ENCODE results near the gene CCDC195. TPM values are rescaled to one million over a fixed set of nuclear protein-coding genes. Genes with fewer than 3 reads are reported as not detected.
A peak's percentile ranks its signal among the peaks of the same experiment; 100 is the strongest.

Gene CCDC195
- total and polyA plus RNA-seq, 2 experiments from 2014 or later, result not detected

- no peaks in the 10 kb centered on the region for H3K36me3 ChIP-seq (ENCODE audit: insufficient read depth)
- Mint-ChIP-seq H3K4me3 (no peak overlapping the region), H3K27ac (no peak overlapping the region), H3K9me3 (peaks cover 18% of the 10 kb centered on the region), H3K36me3 (ENCODE audit: low read depth) (peaks cover 5% of the 10 kb centered on the region; the same call in 2 of the 3 replicates), H3K27me3 (ENCODE audit: insufficient read depth, low read depth, poor library complexity) (peaks cover 2% of the 10 kb centered on the region), H3K4me1 (no peaks in the 10 kb centered on the region)
- H3F3A ChIP-seq (replicated peaks; ENCODE audit: low read depth), result no peaks in the 10 kb centered on the region
- 0 out of 2 replicates have a peak, but pooled peaks cover 5% of the 10 kb centered on the region for H3K9me2 ChIP-seq (ENCODE audit: insufficient read depth)
- H3K4me3 ChIP-seq, result no peak overlapping the region
- TF ChIP-seq POLR2AphosphoS5 (IDR thresholded peaks at IDR 0.05; ENCODE audit: low read depth) (no peak), STAT1 (IDR thresholded peaks at IDR 0.05; ENCODE audit: unreplicated experiment) (no peak), NANOG (IDR thresholded peaks at IDR 0.05; ENCODE audit: borderline replicate concordance) (no peak), CREB1 (CRISPR knock-in tag; IDR thresholded peaks at IDR 0.05; ENCODE audit: low read depth) (no peak), EZH2phosphoT487 (IDR thresholded peaks at IDR 0.05; ENCODE audit: unreplicated experiment) (no peak)
- H3K27me3 ChIP-seq (ENCODE audit: insufficient read depth), result no peaks in the 10 kb centered on the region
- no peaks in the 10 kb centered on the region for H3K79me2 ChIP-seq (replicated peaks; ENCODE audit: insufficient read depth)
- no peaks in the 10 kb centered on the region for H3K4me1 ChIP-seq (ENCODE audit: insufficient read depth)
- H3K4me2 ChIP-seq, result no peak overlapping the region
- no peak overlapping the region for H3K27ac ChIP-seq (ENCODE audit: low read depth)
- DNase-seq (ENCODE audit: low spot score), result no peak
- ATAC-seq, result no peak
- no peak overlapping the region for H2AFZ ChIP-seq
- H4K20me1 ChIP-seq (replicated peaks; ENCODE audit: insufficient read depth), result no peaks in the 10 kb centered on the region
Measured at GRCh38 chr2:224751996-224752698, 36.0 kb upstream of the CCDC195 start.

GRCh38 chr2:224749136-224749535 is 33.0 kb upstream of the CCDC195 start:
- 0 out of 2 replicates have a peak, but pooled peaks cover 5% of the 10 kb centered on the region for H3K9me2 ChIP-seq (ENCODE audit: insufficient read depth)
- peaks cover 1% of the 10 kb centered on the region for H3K27me3 Mint-ChIP-seq (ENCODE audit: insufficient read depth, low read depth, poor library complexity)
- ATAC-seq (peak; percentile 61), DNase-seq (ENCODE audit: low spot score) (peak; percentile 41)
- peaks cover 4% of the 10 kb centered on the region; the same call in 1 of the 3 replicates for H3K9me3 Mint-ChIP-seq
- no peak overlapping the region for H3K27ac Mint-ChIP-seq
- H3K4me1 Mint-ChIP-seq, result no peaks in the 10 kb centered on the region
- no peaks in the 10 kb centered on the region for H4K20me1 ChIP-seq (replicated peaks; ENCODE audit: insufficient read depth)
- H3K27me3 ChIP-seq (ENCODE audit: insufficient read depth), result no peaks in the 10 kb centered on the region
- H3K4me3 ChIP-seq, result no peak overlapping the region
- H3F3A ChIP-seq (replicated peaks; ENCODE audit: low read depth), result no peaks in the 10 kb centered on the region
- no peak overlapping the region for H3K4me3 Mint-ChIP-seq
- no peaks in the 10 kb centered on the region for H3K4me1 ChIP-seq (ENCODE audit: insufficient read depth)
- H3K36me3 ChIP-seq (ENCODE audit: insufficient read depth), result no peaks in the 10 kb centered on the region
- TF ChIP-seq CTCF (conservative IDR thresholded peaks at IDR 0.05; ENCODE audit: low read depth in 2 of 2) (peak; percentile 55 to 62), REST (IDR thresholded peaks at IDR 0.05; ENCODE audit: unreplicated experiment) (no peak)
- no peaks in the 10 kb centered on the region for H3K36me3 Mint-ChIP-seq (ENCODE audit: low read depth)
- no peak overlapping the region for H3K27ac ChIP-seq (ENCODE audit: low read depth)
- no peak overlapping the region for H3K4me2 ChIP-seq
- H2AFZ ChIP-seq, result no peak overlapping the region
- no peaks in the 10 kb centered on the region for H3K79me2 ChIP-seq (replicated peaks; ENCODE audit: insufficient read depth)
